ENCODE data around the gene CCL15. TPM values are rescaled to one million over a fixed set of nuclear protein-coding genes. Genes with fewer than 3 reads are reported as not detected.
A peak's percentile ranks its signal among the peaks of the same experiment; 100 is the strongest.

Gene CCL15
- total and polyA plus RNA-seq, 2 of the 13 experiments (the other 11 are each of a cell fraction or from before 2014, with no cell fraction given): 29.2 to 45.9 TPM

GRCh38 chr17:35972535-35972934 lies 28.8 kb downstream of the CCL15 start (continued):
- no peak for TF ChIP-seq KDM6A (CRISPR knock-in tag; IDR thresholded peaks at IDR 0.05; ENCODE audit: low read depth)
- no peak for TF ChIP-seq NCOA2 (CRISPR knock-in tag; IDR thresholded peaks at IDR 0.05)
- TF ChIP-seq ZNF432 (CRISPR knock-in tag; IDR thresholded peaks at IDR 0.05; ENCODE audit: borderline replicate concordance): no peak
- no peak for TF ChIP-seq ZNF253 (CRISPR knock-in tag; IDR thresholded peaks at IDR 0.05; ENCODE audit: borderline replicate concordance)
- TF ChIP-seq, protein P1, sequence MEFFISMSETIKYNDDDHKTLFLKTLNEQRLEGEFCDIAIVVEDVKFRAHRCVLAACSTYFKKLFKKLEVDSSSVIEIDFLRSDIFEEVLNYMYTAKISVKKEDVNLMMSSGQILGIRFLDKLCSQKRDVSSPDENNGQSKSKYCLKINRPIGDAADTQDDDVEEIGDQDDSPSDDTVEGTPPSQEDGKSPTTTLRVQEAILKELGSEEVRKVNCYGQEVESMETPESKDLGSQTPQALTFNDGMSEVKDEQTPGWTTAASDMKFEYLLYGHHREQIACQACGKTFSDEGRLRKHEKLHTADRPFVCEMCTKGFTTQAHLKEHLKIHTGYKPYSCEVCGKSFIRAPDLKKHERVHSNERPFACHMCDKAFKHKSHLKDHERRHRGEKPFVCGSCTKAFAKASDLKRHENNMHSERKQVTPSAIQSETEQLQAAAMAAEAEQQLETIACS (CRISPR knock-in tag; IDR thresholded peaks at IDR 0.05): no peak
- no peak for TF ChIP-seq YEATS2 (CRISPR knock-in tag; IDR thresholded peaks at IDR 0.05; ENCODE audit: borderline replicate concordance)
- no peak for TF ChIP-seq NR2C2 (CRISPR knock-in tag; IDR thresholded peaks at IDR 0.05; ENCODE audit: borderline replicate concordance)
- no peak for TF ChIP-seq SCMH1 (CRISPR knock-in tag; IDR thresholded peaks at IDR 0.05; ENCODE audit: borderline replicate concordance)
- TF ChIP-seq ZNF761 (CRISPR knock-in tag; conservative IDR thresholded peaks at IDR 0.05): no peak
- TF ChIP-seq, protein P2, sequence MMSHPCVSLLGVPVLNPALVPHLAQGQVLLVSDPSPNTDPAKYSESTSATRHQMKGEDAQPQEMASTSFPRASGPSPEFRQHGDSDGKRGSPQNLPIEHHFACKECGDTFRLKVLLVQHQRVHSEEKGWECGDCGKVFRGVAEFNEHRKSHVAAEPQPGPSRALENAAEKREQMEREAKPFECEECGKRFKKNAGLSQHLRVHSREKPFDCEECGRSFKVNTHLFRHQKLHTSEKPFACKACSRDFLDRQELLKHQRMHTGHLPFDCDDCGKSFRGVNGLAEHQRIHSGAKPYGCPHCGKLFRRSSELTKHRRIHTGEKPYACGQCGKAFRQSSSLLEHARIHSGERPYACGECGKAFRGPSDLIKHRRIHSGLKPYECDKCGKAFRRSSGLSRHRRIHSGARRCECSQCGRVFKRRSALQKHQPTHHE (CRISPR knock-in tag; IDR thresholded peaks at IDR 0.05; ENCODE audit: borderline replicate concordance): peak; percentile 15; the same call in 1 of the 2 replicates
- no peak for TF ChIP-seq ZNF572 (CRISPR knock-in tag; IDR thresholded peaks at IDR 0.05)
- TF ChIP-seq, protein P3, sequence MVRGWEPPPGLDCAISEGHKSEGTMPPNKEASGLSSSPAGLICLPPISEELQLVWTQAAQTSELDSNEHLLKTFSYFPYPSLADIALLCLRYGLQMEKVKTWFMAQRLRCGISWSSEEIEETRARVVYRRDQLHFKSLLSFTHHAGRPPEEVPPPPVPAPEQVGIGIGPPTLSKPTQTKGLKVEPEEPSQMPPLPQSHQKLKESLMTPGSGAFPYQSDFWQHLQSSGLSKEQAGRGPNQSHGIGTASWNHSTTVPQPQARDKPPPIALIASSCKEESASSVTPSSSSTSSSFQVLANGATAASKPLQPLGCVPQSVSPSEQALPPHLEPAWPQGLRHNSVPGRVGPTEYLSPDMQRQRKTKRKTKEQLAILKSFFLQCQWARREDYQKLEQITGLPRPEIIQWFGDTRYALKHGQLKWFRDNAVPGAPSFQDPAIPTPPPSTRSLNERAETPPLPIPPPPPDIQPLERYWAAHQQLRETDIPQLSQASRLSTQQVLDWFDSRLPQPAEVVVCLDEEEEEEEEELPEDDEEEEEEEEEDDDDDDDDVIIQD (CRISPR knock-in tag; IDR thresholded peaks at IDR 0.05; ENCODE audit: low read depth): no peak
- no peak for TF ChIP-seq HMGA1 (CRISPR knock-in tag; conservative IDR thresholded peaks at IDR 0.05)
- TF ChIP-seq PRMT3 (CRISPR knock-in tag; IDR thresholded peaks at IDR 0.05; ENCODE audit: borderline replicate concordance, low read depth): no peak
- no peak for TF ChIP-seq TOPORS (CRISPR knock-in tag; IDR thresholded peaks at IDR 0.05)
- TF ChIP-seq RAD21 (CRISPR knock-in tag; IDR thresholded peaks at IDR 0.05): peak; percentile 9; the same call in 1 of the 2 replicates
- no peak for TF ChIP-seq DNMT3B (CRISPR knock-in tag; conservative IDR thresholded peaks at IDR 0.05)
- TF ChIP-seq CEBPB (IDR thresholded peaks at IDR 0.05; ENCODE audit: borderline replicate concordance, low read depth, low read length): no peak
- no peak for TF ChIP-seq ARNT (IDR thresholded peaks at IDR 0.05)
- no peak for TF ChIP-seq ZNF484 (CRISPR knock-in tag; IDR thresholded peaks at IDR 0.05; ENCODE audit: borderline replicate concordance, low read depth)
- TF ChIP-seq NAIF1 (CRISPR knock-in tag; IDR thresholded peaks at IDR 0.05; ENCODE audit: borderline replicate concordance): no peak
- TF ChIP-seq KDM4B (CRISPR knock-in tag; IDR thresholded peaks at IDR 0.05): no peak
- TF ChIP-seq RAD51 (IDR thresholded peaks at IDR 0.05; ENCODE audit: borderline replicate concordance): no peak
- TF ChIP-seq ZNF577 (CRISPR knock-in tag; IDR thresholded peaks at IDR 0.05; ENCODE audit: borderline replicate concordance, low read depth): no peak
- no peak for TF ChIP-seq NFIC (IDR thresholded peaks at IDR 0.05; ENCODE audit: low read length)
- TF ChIP-seq LBX2 (CRISPR knock-in tag; IDR thresholded peaks at IDR 0.05; ENCODE audit: borderline replicate concordance): no peak
- TF ChIP-seq IRF2 (CRISPR knock-in tag; IDR thresholded peaks at IDR 0.05): no peak
- TF ChIP-seq ZNF143 (CRISPR knock-in tag; IDR thresholded peaks at IDR 0.05): no peak
- TF ChIP-seq, protein P4, sequence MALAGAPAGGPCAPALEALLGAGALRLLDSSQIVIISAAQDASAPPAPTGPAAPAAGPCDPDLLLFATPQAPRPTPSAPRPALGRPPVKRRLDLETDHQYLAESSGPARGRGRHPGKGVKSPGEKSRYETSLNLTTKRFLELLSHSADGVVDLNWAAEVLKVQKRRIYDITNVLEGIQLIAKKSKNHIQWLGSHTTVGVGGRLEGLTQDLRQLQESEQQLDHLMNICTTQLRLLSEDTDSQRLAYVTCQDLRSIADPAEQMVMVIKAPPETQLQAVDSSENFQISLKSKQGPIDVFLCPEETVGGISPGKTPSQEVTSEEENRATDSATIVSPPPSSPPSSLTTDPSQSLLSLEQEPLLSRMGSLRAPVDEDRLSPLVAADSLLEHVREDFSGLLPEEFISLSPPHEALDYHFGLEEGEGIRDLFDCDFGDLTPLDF (CRISPR knock-in tag; IDR thresholded peaks at IDR 0.05): no peak
